HepG2 (cell line): Measurements from ENCODE around the gene YY1. TPM values are rescaled to one million over a fixed set of nuclear protein-coding genes. Genes with fewer than 3 reads are reported as not detected.

Source experiments
- HOXD1 ChIP-seq: sonication (generic); formaldehyde crosslinking; IDR thresholded peaks from 2 replicates; pipeline ENCODE4 v1.5.0; 2020; ENCODE audit warnings: missing genetic modification reagents
- PLRG1 ChIP-seq: fragments of 450-650 bp; conservative IDR thresholded peaks from 2 replicates; pipeline ENCODE4 v1.6.1; 2016
- RFX3 ChIP-seq: IDR thresholded peaks from 2 replicates; pipeline ENCODE4 v1.6.1; 2016; ENCODE audit warnings: missing biosample characterization, missing genetic modification reagents
- SIX4 ChIP-seq: sonication (generic); formaldehyde crosslinking; IDR thresholded peaks from 2 replicates; pipeline ENCODE4 v1.4.0; 2020; ENCODE audit warnings: missing genetic modification reagents
- ZC3H13 ChIP-seq: sonication (generic); formaldehyde crosslinking; IDR thresholded peaks from 2 replicates; pipeline ENCODE4 v1.8.1; 2023; ENCODE audit warnings: mild to moderate bottlenecking, missing genetic modification reagents, moderate library complexity
- ZNF136 ChIP-seq: sonication (generic); formaldehyde crosslinking; IDR thresholded peaks from 2 replicates; pipeline ENCODE4 v1.8.1; 2022; ENCODE audit warnings: low read depth, mild to moderate bottlenecking, moderate library complexity, missing genetic modification reagents
- ZNF383 ChIP-seq: sonication (generic); formaldehyde crosslinking; IDR thresholded peaks from 2 replicates; pipeline ENCODE4 v1.4.0; 2020; ENCODE audit warnings: missing genetic modification reagents, mild to moderate bottlenecking, borderline replicate concordance
- polyA plus RNA-seq, 8 experiments: library from polyadenylated mRNA; depleted of rRNA in 3 of 8; stranded (reverse) in 7 of 8; unstranded in 1 of 8; fragments of >200 nt; fragmentation: Illumina TruSeq in 4 of 8; extraction: Trizol in 4 of 8; gene quantifications; 2 replicates each; pipeline versions ENCODE4 v1.2.1 to v1.2.3, GENCODE V29; 2011 to 2016; ENCODE audit warnings: low read depth in 4 of 8, missing spikeins in 1 of 8, mixed read lengths in 1 of 8; ENCODE audit not compliant: insufficient read depth in 1 of 8
- total RNA-seq, 5 experiments: library from RNA; depleted of rRNA; stranded (reverse); fragments of >200 nt; fragmentation: Illumina TruSeq; extraction: Trizol; gene quantifications; 2 replicates each; pipeline ENCODE4 v1.2.3, GENCODE V29; 2016; ENCODE audit warnings: low read depth in 1 of 5
- TF ChIP-seq, protein P1 (sequence below), 2 experiments: sonication (generic) in 1 of 2; formaldehyde crosslinking in 1 of 2; IDR thresholded peaks; 2 replicates each; pipeline versions ENCODE4 v1.5.1 to v1.6.1; 2011 to 2020; ENCODE audit warnings: borderline replicate concordance in 1 of 2, low read depth in 1 of 2, low read length in 1 of 2, mild to moderate bottlenecking in 1 of 2, missing genetic modification reagents in 1 of 2, moderate library complexity in 1 of 2
- TF ChIP-seq, protein P2 (sequence below): sonication (generic); formaldehyde crosslinking; IDR thresholded peaks from 2 replicates; pipeline ENCODE4 v1.4.0; 2020; ENCODE audit warnings: missing genetic modification reagents
- TF ChIP-seq, protein P3 (sequence below): sonication (generic); formaldehyde crosslinking; IDR thresholded peaks from 2 replicates; pipeline ENCODE4 v1.8.0; 2022; ENCODE audit warnings: missing genetic modification reagents, low read depth, mild to moderate bottlenecking, borderline replicate concordance
- TF ChIP-seq, protein P4 (sequence below): sonication (generic); formaldehyde crosslinking; conservative IDR thresholded peaks from 2 replicates; pipeline ENCODE4 v1.8.0; 2022; ENCODE audit warnings: low read depth, missing genetic modification reagents
- TF ChIP-seq, protein P5 (sequence below): IDR thresholded peaks from 2 replicates; pipeline ENCODE4 v1.6.1; 2016; ENCODE audit warnings: missing biosample characterization, missing genetic modification reagents, low read depth
- TF ChIP-seq, protein P6 (sequence below): sonication (generic); formaldehyde crosslinking; IDR thresholded peaks from 2 replicates; pipeline ENCODE4 v1.4.0; 2020; ENCODE audit warnings: low read depth, mild to moderate bottlenecking, missing genetic modification reagents
- TF ChIP-seq, protein P7 (sequence below): sonication (generic); formaldehyde crosslinking; IDR thresholded peaks from 2 replicates; pipeline ENCODE4 v1.8.0; 2022; ENCODE audit warnings: low read depth, missing genetic modification reagents

Gene YY1
- total and polyA plus RNA-seq, 2 of the 13 experiments (the other 11 are each of a cell fraction or from before 2014, with no cell fraction given): 29.4 to 68.1 TPM

DNA sequence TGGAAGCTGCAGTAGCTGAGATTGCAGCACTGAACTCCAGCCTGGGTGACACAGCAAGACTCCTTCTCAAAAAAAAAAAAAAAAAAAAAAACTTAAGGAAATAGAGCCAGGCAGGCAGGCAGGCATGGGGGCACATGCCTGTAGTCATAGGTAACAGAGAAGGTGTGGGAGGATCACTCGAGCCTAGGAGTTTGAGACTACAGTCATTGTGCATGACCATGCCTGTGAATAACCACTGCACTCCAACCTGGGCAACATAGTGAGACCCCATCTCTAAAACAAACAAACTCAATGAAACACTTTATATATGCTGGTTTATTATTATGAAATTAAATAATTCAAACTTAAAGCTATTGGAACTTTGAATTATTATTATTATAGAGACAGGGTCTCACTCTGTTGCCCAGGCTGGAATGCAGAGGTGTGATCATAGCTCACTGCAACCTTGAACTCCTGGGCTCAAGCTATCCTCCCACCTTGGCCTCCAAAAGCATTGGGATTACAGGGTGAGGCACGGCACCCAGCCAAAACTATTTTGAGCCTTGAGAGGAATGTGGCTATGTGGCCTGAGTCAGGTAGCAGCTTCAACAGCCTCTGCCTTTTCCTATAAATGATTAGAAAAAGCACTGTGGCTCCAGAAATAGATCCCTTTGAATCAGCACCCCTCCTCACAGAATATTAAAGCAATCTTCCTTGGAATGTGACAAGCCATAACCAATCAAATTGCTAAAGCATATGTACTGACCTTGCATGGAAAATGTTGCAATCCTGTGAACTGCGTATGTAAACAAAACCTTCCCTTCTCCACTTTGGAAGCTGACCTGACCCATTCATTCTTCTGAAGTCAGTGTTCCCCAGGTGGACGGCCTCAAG lies 34.7 kb upstream of the YY1 start (continued):
- TF ChIP-seq, protein P1, sequence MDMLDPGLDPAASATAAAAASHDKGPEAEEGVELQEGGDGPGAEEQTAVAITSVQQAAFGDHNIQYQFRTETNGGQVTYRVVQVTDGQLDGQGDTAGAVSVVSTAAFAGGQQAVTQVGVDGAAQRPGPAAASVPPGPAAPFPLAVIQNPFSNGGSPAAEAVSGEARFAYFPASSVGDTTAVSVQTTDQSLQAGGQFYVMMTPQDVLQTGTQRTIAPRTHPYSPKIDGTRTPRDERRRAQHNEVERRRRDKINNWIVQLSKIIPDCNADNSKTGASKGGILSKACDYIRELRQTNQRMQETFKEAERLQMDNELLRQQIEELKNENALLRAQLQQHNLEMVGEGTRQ (IDR thresholded peaks at IDR 0.05; ENCODE audit: low read depth, low read length): no peak
- TF ChIP-seq, protein P1 (CRISPR knock-in tag; IDR thresholded peaks at IDR 0.05; ENCODE audit: borderline replicate concordance): no peak
- TF ChIP-seq, protein P2, sequence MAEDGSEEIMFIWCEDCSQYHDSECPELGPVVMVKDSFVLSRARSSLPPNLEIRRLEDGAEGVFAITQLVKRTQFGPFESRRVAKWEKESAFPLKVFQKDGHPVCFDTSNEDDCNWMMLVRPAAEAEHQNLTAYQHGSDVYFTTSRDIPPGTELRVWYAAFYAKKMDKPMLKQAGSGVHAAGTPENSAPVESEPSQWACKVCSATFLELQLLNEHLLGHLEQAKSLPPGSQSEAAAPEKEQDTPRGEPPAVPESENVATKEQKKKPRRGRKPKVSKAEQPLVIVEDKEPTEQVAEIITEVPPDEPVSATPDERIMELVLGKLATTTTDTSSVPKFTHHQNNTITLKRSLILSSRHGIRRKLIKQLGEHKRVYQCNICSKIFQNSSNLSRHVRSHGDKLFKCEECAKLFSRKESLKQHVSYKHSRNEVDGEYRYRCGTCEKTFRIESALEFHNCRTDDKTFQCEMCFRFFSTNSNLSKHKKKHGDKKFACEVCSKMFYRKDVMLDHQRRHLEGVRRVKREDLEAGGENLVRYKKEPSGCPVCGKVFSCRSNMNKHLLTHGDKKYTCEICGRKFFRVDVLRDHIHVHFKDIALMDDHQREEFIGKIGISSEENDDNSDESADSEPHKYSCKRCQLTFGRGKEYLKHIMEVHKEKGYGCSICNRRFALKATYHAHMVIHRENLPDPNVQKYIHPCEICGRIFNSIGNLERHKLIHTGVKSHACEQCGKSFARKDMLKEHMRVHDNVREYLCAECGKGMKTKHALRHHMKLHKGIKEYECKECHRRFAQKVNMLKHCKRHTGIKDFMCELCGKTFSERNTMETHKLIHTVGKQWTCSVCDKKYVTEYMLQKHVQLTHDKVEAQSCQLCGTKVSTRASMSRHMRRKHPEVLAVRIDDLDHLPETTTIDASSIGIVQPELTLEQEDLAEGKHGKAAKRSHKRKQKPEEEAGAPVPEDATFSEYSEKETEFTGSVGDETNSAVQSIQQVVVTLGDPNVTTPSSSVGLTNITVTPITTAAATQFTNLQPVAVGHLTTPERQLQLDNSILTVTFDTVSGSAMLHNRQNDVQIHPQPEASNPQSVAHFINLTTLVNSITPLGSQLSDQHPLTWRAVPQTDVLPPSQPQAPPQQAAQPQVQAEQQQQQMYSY (CRISPR knock-in tag): no peak
- TF ChIP-seq, protein P3, sequence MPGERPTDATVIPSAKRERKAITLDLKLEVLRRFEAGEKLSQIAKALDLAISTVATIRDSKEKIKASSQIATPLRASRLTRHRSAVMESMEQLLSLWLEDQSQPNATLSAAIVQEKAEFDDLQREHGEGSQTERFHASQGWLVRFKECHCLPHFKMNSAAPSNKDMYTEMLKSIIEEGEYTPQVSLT (CRISPR knock-in tag): no peak
- TF ChIP-seq ZC3H13 (peak; percentile 41; the same call in 1 of the 2 replicates), SIX4 (CRISPR knock-in tag) (no peak; the same call in 1 of the 2 replicates), ZNF136 (CRISPR knock-in tag) (no peak), ZNF383 (CRISPR knock-in tag) (no peak), PLRG1 (no peak), HOXD1 (CRISPR knock-in tag) (0 out of 2 replicates have a peak, but pooled peaks have one; percentile 42), RFX3 (CRISPR knock-in tag) (no peak)
- TF ChIP-seq, protein P4, sequence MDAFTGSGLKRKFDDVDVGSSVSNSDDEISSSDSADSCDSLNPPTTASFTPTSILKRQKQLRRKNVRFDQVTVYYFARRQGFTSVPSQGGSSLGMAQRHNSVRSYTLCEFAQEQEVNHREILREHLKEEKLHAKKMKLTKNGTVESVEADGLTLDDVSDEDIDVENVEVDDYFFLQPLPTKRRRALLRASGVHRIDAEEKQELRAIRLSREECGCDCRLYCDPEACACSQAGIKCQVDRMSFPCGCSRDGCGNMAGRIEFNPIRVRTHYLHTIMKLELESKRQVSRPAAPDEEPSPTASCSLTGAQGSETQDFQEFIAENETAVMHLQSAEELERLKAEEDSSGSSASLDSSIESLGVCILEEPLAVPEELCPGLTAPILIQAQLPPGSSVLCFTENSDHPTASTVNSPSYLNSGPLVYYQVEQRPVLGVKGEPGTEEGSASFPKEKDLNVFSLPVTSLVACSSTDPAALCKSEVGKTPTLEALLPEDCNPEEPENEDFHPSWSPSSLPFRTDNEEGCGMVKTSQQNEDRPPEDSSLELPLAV (CRISPR knock-in tag): no peak
- TF ChIP-seq, protein P5, sequence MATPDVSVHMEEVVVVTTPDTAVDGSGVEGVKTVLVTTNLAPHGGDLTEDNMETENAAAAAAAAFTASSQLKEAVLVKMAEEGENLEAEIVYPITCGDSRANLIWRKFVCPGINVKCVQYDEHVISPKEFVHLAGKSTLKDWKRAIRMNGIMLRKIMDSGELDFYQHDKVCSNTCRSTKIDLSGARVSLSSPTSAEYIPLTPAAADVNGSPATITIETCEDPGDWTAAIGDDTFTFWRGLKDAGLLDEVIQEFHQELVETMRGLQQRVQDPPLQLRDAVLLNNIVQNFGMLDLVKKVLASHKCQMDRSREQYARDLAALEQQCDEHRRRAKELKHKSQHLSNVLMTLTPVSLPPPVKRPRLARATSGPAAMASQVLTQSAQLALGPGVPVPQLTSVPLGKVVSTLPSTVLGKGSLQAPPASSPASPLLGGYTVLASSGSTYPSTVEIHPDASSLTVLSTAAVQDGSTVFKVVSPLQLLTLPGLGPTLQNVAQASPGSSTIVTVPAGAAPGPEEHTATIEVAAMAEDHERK (CRISPR knock-in tag): no peak
- TF ChIP-seq, protein P6, sequence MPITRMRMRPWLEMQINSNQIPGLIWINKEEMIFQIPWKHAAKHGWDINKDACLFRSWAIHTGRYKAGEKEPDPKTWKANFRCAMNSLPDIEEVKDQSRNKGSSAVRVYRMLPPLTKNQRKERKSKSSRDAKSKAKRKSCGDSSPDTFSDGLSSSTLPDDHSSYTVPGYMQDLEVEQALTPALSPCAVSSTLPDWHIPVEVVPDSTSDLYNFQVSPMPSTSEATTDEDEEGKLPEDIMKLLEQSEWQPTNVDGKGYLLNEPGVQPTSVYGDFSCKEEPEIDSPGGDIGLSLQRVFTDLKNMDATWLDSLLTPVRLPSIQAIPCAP (CRISPR knock-in tag): no peak
- TF ChIP-seq, protein P7, sequence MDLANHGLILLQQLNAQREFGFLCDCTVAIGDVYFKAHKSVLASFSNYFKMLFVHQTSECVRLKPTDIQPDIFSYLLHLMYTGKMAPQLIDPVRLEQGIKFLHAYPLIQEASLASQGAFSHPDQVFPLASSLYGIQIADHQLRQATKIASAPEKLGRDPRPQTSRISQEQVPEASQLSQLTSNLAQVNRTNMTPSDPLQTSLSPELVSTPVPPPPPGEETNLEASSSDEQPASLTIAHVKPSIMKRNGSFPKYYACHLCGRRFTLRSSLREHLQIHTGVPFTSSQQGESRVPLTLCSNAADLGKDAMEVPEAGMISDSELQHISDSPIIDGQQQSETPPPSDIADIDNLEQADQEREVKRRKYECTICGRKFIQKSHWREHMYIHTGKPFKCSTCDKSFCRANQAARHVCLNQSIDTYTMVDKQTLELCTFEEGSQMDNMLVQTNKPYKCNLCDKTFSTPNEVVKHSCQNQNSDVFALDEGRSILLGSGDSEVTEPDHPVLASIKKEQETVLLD (CRISPR knock-in tag): no peak
